Measurements from ENCODE around the gene UGT1A9. TPM values are rescaled to one million over a fixed set of nuclear protein-coding genes. Genes with fewer than 3 reads are reported as not detected.
"Not testable (repeated sequence)": the region's sequence is repeated elsewhere in the genome, so short reads cannot be mapped to it uniquely, and the experiment has no call there.

The UGT1A9 gene
- total RNA-seq, 1 donor from 2014 or later, result not detected

DNA sequence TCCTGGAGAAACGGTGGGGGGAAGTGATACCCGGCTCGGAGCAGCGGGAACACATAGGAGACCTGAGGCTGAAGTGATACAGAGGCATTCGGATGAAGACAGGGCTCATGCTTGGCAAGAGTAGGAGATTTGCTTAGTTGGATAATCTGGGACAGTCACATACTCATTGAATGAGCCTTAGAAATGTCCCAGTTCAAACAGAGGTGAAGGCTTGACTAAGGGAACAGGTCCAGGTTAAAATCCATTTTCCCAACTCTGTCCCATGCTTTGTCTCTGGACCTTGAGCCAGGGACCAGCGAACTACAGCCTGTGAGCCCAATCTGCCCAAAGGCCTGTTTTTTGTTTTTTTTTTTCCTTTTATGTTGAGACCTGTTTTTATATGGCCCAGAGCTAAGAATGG is 22.3 kb downstream of the UGT1A9 start:
- H3K4me3 ChIP-seq, result no peak overlapping the region
- peaks cover 8% of the 10 kb centered on the region for H3K4me1 ChIP-seq
- H3K36me3 ChIP-seq, result no peaks in the 10 kb centered on the region
- no peaks in the 10 kb centered on the region for H3K27me3 ChIP-seq
- no peaks in the 10 kb centered on the region for H3K9me3 ChIP-seq
- intact Hi-C loops (cut with DNase I), result no loop called here
- H3K27ac ChIP-seq, result no peak overlapping the region
- TF ChIP-seq POLR2A (IDR thresholded peaks at IDR 0.05) (no peak), CTCF (IDR thresholded peaks at IDR 0.05) (no peak), POLR2AphosphoS5 (IDR thresholded peaks at IDR 0.05; ENCODE audit: insufficient read depth in 1 of 2, low read depth in 1 of 2) (no peak)
- no peak for DNase-seq (ENCODE audit: extremely low spot score in 2 of 2)

- intact Hi-C loops (cut with DNase I), result no loop called here
- no peaks in the 10 kb centered on the region for H3K9me3 ChIP-seq
- no peak overlapping the region for H3K27ac ChIP-seq
- DNase-seq (ENCODE audit: extremely low spot score in 2 of 2), result no peak
- TF ChIP-seq CTCF (IDR thresholded peaks at IDR 0.05) (no peak), POLR2AphosphoS5 (IDR thresholded peaks at IDR 0.05; ENCODE audit: insufficient read depth in 1 of 2, low read depth in 1 of 2) (no peak), POLR2A (IDR thresholded peaks at IDR 0.05) (no peak)
- no peaks in the 10 kb centered on the region for H3K27me3 ChIP-seq
- H3K4me1 ChIP-seq, result no peaks in the 10 kb centered on the region
- H3K4me3 ChIP-seq, result no peak overlapping the region
- no peaks in the 10 kb centered on the region for H3K36me3 ChIP-seq
Measured at GRCh38 chr2:233698740-233699139, 27.0 kb downstream of the UGT1A9 start.

GRCh38 chr2:233699424-233700027 is 27.8 kb downstream of the UGT1A9 start:
- H3K27ac ChIP-seq, result no peak overlapping the region
- TF ChIP-seq POLR2A (IDR thresholded peaks at IDR 0.05) (no peak), CTCF (IDR thresholded peaks at IDR 0.05) (no peak)
- intact Hi-C loops (cut with DNase I), result no loop called here

DNA sequence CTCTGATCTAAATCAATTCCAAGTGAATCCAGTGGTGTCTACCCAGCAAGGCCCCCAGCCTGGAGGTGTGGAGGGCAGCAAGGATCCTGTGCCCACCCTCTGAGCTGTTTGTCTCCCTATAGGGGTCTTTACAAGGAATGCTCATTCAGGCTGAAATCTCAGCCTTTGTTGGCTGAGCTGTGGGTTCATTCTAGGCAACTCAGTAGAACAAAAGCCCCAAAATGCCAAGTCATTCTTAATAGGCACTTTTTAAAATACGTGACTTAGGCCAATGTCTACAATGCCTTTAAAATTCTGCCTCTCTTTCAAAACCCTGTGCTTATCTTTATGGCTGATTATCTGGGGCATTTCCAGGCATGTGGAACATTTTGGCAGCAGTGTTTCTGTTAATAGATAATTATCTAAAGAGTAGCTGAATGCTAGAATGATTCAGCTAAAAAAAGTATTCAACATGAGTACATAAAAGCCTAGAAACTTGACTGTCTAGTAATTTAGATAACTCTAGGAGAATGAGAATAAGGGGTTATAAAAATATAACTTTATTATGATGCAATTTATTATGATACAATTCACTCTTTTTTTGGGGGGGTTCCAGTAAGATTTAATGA is 28.4 kb downstream of the UGT1A9 start:
- intact Hi-C loops (cut with DNase I), result no loop called here
- Histone ChIP-seq H3K9me3 (no peaks in the 10 kb centered on the region), H3K27ac (no peak overlapping the region), H3K4me3 (no peak overlapping the region), H3K27me3 (no peaks in the 10 kb centered on the region), H3K36me3 (no peaks in the 10 kb centered on the region), H3K4me1 (no peaks in the 10 kb centered on the region)
- no peak for TF ChIP-seq POLR2A (IDR thresholded peaks at IDR 0.05)
- TF ChIP-seq POLR2AphosphoS5 (IDR thresholded peaks at IDR 0.05; ENCODE audit: insufficient read depth in 1 of 2, low read depth in 1 of 2), result peak in 1 of 2 donors; percentile 43
- no peak for DNase-seq (ENCODE audit: extremely low spot score in 2 of 2)

More at GRCh38 chr2:233699424-233700027, 27.8 kb downstream of the UGT1A9 start:
- DNase-seq (ENCODE audit: extremely low spot score in 2 of 2), result no peak
- Histone ChIP-seq H3K27me3 (no peaks in the 10 kb centered on the region), H3K9me3 (no peaks in the 10 kb centered on the region), H3K4me1 (no peaks in the 10 kb centered on the region), H3K36me3 (no peaks in the 10 kb centered on the region), H3K4me3 (no peak overlapping the region)

DNA sequence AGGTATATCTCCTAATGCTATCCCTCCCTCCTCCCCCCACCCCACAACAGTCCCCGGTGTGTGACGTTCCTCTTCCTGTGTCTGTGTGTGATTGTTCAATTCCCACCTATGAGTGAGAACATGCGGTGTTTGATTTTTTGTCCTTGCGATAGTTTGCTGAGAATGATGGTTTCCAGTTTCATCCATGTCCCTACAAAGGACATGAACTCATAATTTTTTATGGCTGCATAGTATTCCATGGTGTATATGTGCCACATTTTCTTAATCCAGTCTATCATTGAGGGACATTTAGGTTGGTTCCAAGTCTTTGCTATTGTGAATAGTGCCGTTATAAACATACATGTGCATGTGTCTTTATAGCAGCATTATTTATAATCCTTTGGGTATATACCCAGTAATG is 29.1 kb downstream of the UGT1A9 start:
- intact Hi-C loops (cut with DNase I); H3K36me3 ChIP-seq; H3K27me3 ChIP-seq: not testable (repeated sequence)

GRCh38 chr2:233702238-233702637 is 30.5 kb downstream of the UGT1A9 start:
- H3K4me3 ChIP-seq, result no peak overlapping the region
- no peak overlapping the region for H3K27ac ChIP-seq
- DNase-seq (ENCODE audit: extremely low spot score in 2 of 2), result no peak
- peaks cover 5% of the 10 kb centered on the region for H3K4me1 ChIP-seq
- TF ChIP-seq CTCF (IDR thresholded peaks at IDR 0.05) (no peak), POLR2AphosphoS5 (IDR thresholded peaks at IDR 0.05; ENCODE audit: insufficient read depth in 1 of 2, low read depth in 1 of 2) (no peak), POLR2A (IDR thresholded peaks at IDR 0.05) (no peak)
- H3K36me3 ChIP-seq, result no peaks in the 10 kb centered on the region
- H3K9me3 ChIP-seq, result no peaks in the 10 kb centered on the region
- intact Hi-C loops (cut with DNase I), result no loop called here
- H3K27me3 ChIP-seq, result no peaks in the 10 kb centered on the region

More for the DNA sequence above, 29.1 kb downstream of the UGT1A9 start:
- H3K4me1 ChIP-seq; H3K27ac ChIP-seq; H3K4me3 ChIP-seq; H3K9me3 ChIP-seq; DNase-seq (ENCODE audit: extremely low spot score in 2 of 2): not testable (repeated sequence)

Measured in vagina (tissue), 2 donors.